ENCODE measurements around the gene GBF1. TPM values are rescaled to one million over a fixed set of nuclear protein-coding genes. Genes with fewer than 3 reads are reported as not detected.

The GBF1 gene
- total RNA-seq, 2 experiments from 2014 or later: 28.8 to 30.9 TPM

GRCh38 chr10:102409604-102410428, 164.5 kb downstream of the GBF1 start:
- peak overlapping the region; percentile 87 for H3K4me3 Mint-ChIP-seq
- H3K4me1 Mint-ChIP-seq (ENCODE audit: low read depth): peaks cover 56% of the 10 kb centered on the region
- peak overlapping the region; percentile 72 for H3K27ac Mint-ChIP-seq
- TF ChIP-seq CTCF (IDR thresholded peaks at IDR 0.05): no peak
- peaks cover 8 to 18% of the 10 kb centered on the region in 2 experiments for H3K27me3 ChIP-seq (ENCODE audit: control insufficient read depth in 1 of 2, insufficient read depth in 2 of 2, low read length in 2 of 2)
- H3K4me1 ChIP-seq (ENCODE audit: insufficient read depth, low read length): peaks cover 53% of the 10 kb centered on the region
- POLR2A ChIA-PET: interaction anchor here (0.5 to 3.0 kb wide), 8 partner anchors 10 to 235 kb away, joined by 3 to 48 read pairs (median 8); partner anchors contain the start of genes CUEDC2, FBXL15 and NFKB2
- H3K27ac ChIP-seq (ENCODE audit: low read depth in 1 of 2, low read length in 2 of 2): peak overlapping the region in 1 of 2 donors; percentile 17
- ATAC-seq (ENCODE audit: poor library complexity) (no peak), DNase-seq (peak in 2 of 14 experiments; percentile 29 to 42)
- H3K36me3 Mint-ChIP-seq (ENCODE audit: low read depth): peaks cover 22% of the 10 kb centered on the region
- no peaks in the 10 kb centered on the region for H3K36me3 ChIP-seq (ENCODE audit: insufficient read depth, low read length)
- H3K9me3 ChIP-seq (ENCODE audit: control insufficient read depth in 1 of 2, insufficient read depth in 1 of 2, low read length in 2 of 2): peaks cover 0 to 15% of the 10 kb centered on the region in 2 experiments
- CTCF ChIA-PET: interaction anchor here (1.1 to 2.7 kb wide), 4 partner anchors 10 to 178 kb away, joined by 3 to 13 read pairs (median 6); no protein-coding TSS in a partner anchor
- peak overlapping the region; percentile 54 for H3K4me3 ChIP-seq (ENCODE audit: low read length)
- no peaks in the 10 kb centered on the region for H3K9me3 Mint-ChIP-seq
- intact Hi-C loops (cut with DNase I, micrococcal nuclease): loop anchor here in 1 of 2 experiments (1.0 kb wide), 1 partner anchor 11 kb away; no protein-coding TSS in a partner anchor
- H3K27me3 Mint-ChIP-seq: peaks cover 44% of the 10 kb centered on the region

GRCh38 chr10:102410429-102411073, 165.2 kb downstream of the GBF1 start:
- peaks cover 8 to 19% of the 10 kb centered on the region in 2 experiments for H3K27me3 ChIP-seq (ENCODE audit: control insufficient read depth in 1 of 2, insufficient read depth in 2 of 2, low read length in 2 of 2)
- Mint-ChIP-seq H3K4me3 (peak overlapping the region; percentile 87), H3K36me3 (ENCODE audit: low read depth) (peaks cover 15% of the 10 kb centered on the region), H3K27me3 (peaks cover 45% of the 10 kb centered on the region), H3K9me3 (no peaks in the 10 kb centered on the region), H3K4me1 (ENCODE audit: low read depth) (peaks cover 54% of the 10 kb centered on the region), H3K27ac (peak overlapping the region; percentile 80)
- intact Hi-C loops (cut with DNase I, micrococcal nuclease): loop anchor here in 1 of 2 experiments (1.0 kb wide), 1 partner anchor 11 kb away; no protein-coding TSS in a partner anchor
- H3K4me1 ChIP-seq (ENCODE audit: insufficient read depth, low read length): peaks cover 53% of the 10 kb centered on the region
- H3K9me3 ChIP-seq (ENCODE audit: control insufficient read depth in 1 of 2, insufficient read depth in 1 of 2, low read length in 2 of 2): peaks cover 0 to 15% of the 10 kb centered on the region in 2 experiments
- H3K4me3 ChIP-seq (ENCODE audit: low read length): peak overlapping the region; percentile 54
- no peaks in the 10 kb centered on the region for H3K36me3 ChIP-seq (ENCODE audit: insufficient read depth, low read length)
- H3K27ac ChIP-seq (ENCODE audit: low read depth in 1 of 2, low read length in 2 of 2): no peak overlapping the region
- ATAC-seq (ENCODE audit: poor library complexity) (peak; percentile 41), DNase-seq (peak in 11 of 14 experiments; percentile 33 to 82 (median 63))
- TF ChIP-seq CTCF (IDR thresholded peaks at IDR 0.05): no peak
- ChIA-PET CTCF (interaction anchor here (1.1 to 2.7 kb wide), 4 partner anchors 10 to 179 kb away, joined by 3 to 13 read pairs (median 6); no protein-coding TSS in a partner anchor), POLR2A (interaction anchor here (1.0 to 3.0 kb wide), 8 partner anchors 10 to 234 kb away, joined by 3 to 48 read pairs (median 6); partner anchors contain the start of genes FBXL15 and NFKB2)
